Measurements from ENCODE around the gene DPCD.

DNA sequence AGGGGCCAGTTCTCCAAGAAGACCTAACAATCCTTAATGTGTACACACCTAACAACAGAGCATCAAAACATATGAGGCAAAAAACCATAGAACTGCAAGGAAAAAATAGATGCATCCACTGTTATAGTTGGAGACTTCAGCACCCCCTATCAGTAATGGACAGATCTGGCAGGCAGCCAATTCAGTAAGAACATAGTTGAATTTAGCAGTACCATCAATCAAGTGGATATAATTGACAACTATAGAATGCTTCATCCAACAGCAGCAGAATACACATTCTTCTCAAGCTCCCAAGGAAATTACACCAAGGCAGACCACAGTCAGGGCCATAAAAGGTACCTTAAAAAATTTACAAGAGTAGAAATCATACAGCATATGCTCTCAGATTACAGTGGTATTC lies 42.2 kb upstream of the DPCD start:
- TF ChIP-seq CTCF (IDR thresholded peaks at IDR 0.05): no peak
- no peak for TF ChIP-seq POLR2A (IDR thresholded peaks at IDR 0.05)
